HepG2 (cell line): ENCODE data around the gene PPP1CA. TPM values are rescaled to one million over a fixed set of nuclear protein-coding genes. Genes with fewer than 3 reads are reported as not detected.

Source experiments
- ATAC-seq: fragments of 200-7000 bp; cut with Tn5 transposase; 3 replicates; pipeline ENCODE4 v1.9.1; 2020; ENCODE audit warnings: mild to moderate bottlenecking, moderate library complexity
- BruUV-seq: library from RNA; stranded (reverse); fragments of 400-500 nt; replicated peaks from 2 replicates; lab custom pipeline; 2021; lab: Mats Ljungman, UMichigan
- CTCF ChIA-PET: fragments of 300-600 bp; formaldehyde crosslinking; extraction: SDS; loops from one replicate; lab custom pipeline; 2021; ENCODE audit warnings: low total read pairs, inconsistent platforms, low intra/inter-chr PET ratio; lab: Yijun Ruan, JAX
- POLR2A ChIA-PET: fragments of 350-600 bp; sonication (Branson Sonifier 250); formaldehyde crosslinking; loops from one replicate; lab custom pipeline; 2020; ENCODE audit warnings: antibody characterized with exemption, inconsistent platforms; lab: Yijun Ruan, JAX
- DNase-seq: peaks from one replicate; pipeline ENCODE4 v3.0.0-alpha.2; 2015; ENCODE audit warnings: low spot score
- FAIRE-seq: peaks from 3 replicates; lab custom pipeline; 2011; peaks lifted over from hg19 to GRCh38; lab: Jason Lieb, UNC
- H2AFZ ChIP-seq: one replicate; pipeline ENCODE4 v1.6.1; 2011; ENCODE audit warnings: low read length, inconsistent platforms
- H3K27ac ChIP-seq: fragments of 300-600 bp; 3 replicates; pipeline ENCODE4 v1.8.0; 2011; ENCODE audit warnings: mixed run types, mild to moderate bottlenecking, mixed read lengths, low read length, inconsistent platforms; ENCODE audit not compliant: insufficient read depth; ENCODE audit errors: extremely low read length
- H3K27me3 ChIP-seq, 2 experiments: fragments of 200-600 bp in 1 of 2; 2 replicates in 1 of 2; 3 replicates in 1 of 2; pipeline versions ENCODE4 v1.6.0 to v1.8.0; 2011; ENCODE audit warnings: low read length in 2 of 2, mild to moderate bottlenecking in 2 of 2, moderate library complexity in 2 of 2, inconsistent platforms in 1 of 2; ENCODE audit not compliant: insufficient read depth in 2 of 2, control insufficient read depth in 1 of 2
- H3K36me3 ChIP-seq, 2 experiments: fragments of 200-600 bp in 1 of 2; replicated peaks in 1 of 2; 2 replicates in 1 of 2; 3 replicates in 1 of 2; pipeline versions ENCODE4 v1.5.1 to v1.8.0; 2011; ENCODE audit warnings: low read length in 2 of 2, inconsistent platforms in 1 of 2; ENCODE audit not compliant: insufficient read depth in 2 of 2, control insufficient read depth in 1 of 2
- H3K4me1 ChIP-seq: 2 replicates; pipeline ENCODE4 v1.5.1; 2012; ENCODE audit warnings: low read length, inconsistent platforms; ENCODE audit not compliant: insufficient read depth
- H3K4me2 ChIP-seq: 2 replicates; pipeline ENCODE4 v1.6.0; 2011; ENCODE audit warnings: low read depth, low read length, inconsistent platforms
- H3K4me3 ChIP-seq, 3 experiments: fragments of 200-600 bp in 1 of 3; sonication (generic), shearing (Covaris generic) in 1 of 3; replicated peaks in 1 of 3; 2 replicates each; pipeline ENCODE4 v1.5.1; 2011 to 2016; ENCODE audit warnings: low read length in 3 of 3, inconsistent platforms in 2 of 3, low read depth in 2 of 3, mild to moderate bottlenecking in 2 of 3, control low read depth in 1 of 3, mixed read lengths in 1 of 3; ENCODE audit not compliant: insufficient read depth in 1 of 3
- H3K79me2 ChIP-seq: one replicate; pipeline ENCODE4 v1.6.1; 2011; ENCODE audit warnings: low read length, inconsistent platforms; ENCODE audit not compliant: insufficient read depth
- H3K9ac ChIP-seq: 2 replicates; pipeline ENCODE4 v1.6.0; 2011; ENCODE audit warnings: mild to moderate bottlenecking, low read depth, low read length, inconsistent platforms; ENCODE audit not compliant: insufficient read depth
- H3K9me3 ChIP-seq: 2 replicates; pipeline ENCODE4 v1.5.1; 2012; ENCODE audit warnings: mild to moderate bottlenecking, low read length
- H4K20me1 ChIP-seq: 2 replicates; pipeline ENCODE4 v1.6.0; 2011; ENCODE audit warnings: inconsistent platforms, mild to moderate bottlenecking, low read length, moderate library complexity; ENCODE audit not compliant: insufficient read depth
- ARNT ChIP-seq: fragments of 450-650 bp; IDR thresholded peaks from 2 replicates; pipeline ENCODE4 v1.6.1; 2017
- ASH2L ChIP-seq: fragments of 300-600, 200-600 bp; sonication (generic); IDR thresholded peaks from 2 replicates; pipeline ENCODE4 v1.7.0; 2017; ENCODE audit warnings: low read depth, mild to moderate bottlenecking, moderate library complexity, mixed read lengths, low read length; ENCODE audit not compliant: insufficient read length
- BRCA1 ChIP-seq: sonication (generic); formaldehyde crosslinking; IDR thresholded peaks from 2 replicates; pipeline ENCODE4 v1.4.0; 2020; ENCODE audit warnings: missing genetic modification reagents
- IKZF4 ChIP-seq: sonication (generic); formaldehyde crosslinking; IDR thresholded peaks from 2 replicates; pipeline ENCODE4 v1.5.1; 2020; ENCODE audit warnings: borderline replicate concordance, mild to moderate bottlenecking, low read depth, missing genetic modification reagents; ENCODE audit errors: not compliant biosample characterization
- KAT2B ChIP-seq: fragments of 150-350 bp; IDR thresholded peaks from 2 replicates; pipeline ENCODE4 v1.6.1; 2014; ENCODE audit warnings: low read depth, low read length, borderline replicate concordance
- MTA3 ChIP-seq: sonication (generic); formaldehyde crosslinking; IDR thresholded peaks from 2 replicates; pipeline ENCODE4 v1.4.0; 2020; ENCODE audit warnings: missing genetic modification reagents
- REL ChIP-seq: sonication (generic); formaldehyde crosslinking; conservative IDR thresholded peaks from 2 replicates; pipeline ENCODE4 v1.8.0; 2022; ENCODE audit warnings: mild to moderate bottlenecking, missing genetic modification reagents, moderate library complexity
- RFX5 ChIP-seq: IDR thresholded peaks from 2 replicates; pipeline ENCODE4 v1.6.1; 2011; ENCODE audit warnings: low read depth, low read length, improper control_type of control experiment
- SALL1 ChIP-seq: sonication (generic); formaldehyde crosslinking; IDR thresholded peaks from 2 replicates; pipeline ENCODE4 v1.8.0; 2022; ENCODE audit warnings: mild to moderate bottlenecking, missing genetic modification reagents
- SKI ChIP-seq: fragments of 450-650 bp; IDR thresholded peaks from one replicate; pipeline ENCODE4 v1.6.1; 2018; ENCODE audit warnings: mild to moderate bottlenecking; ENCODE audit not compliant: partially characterized antibody
- SOX6 ChIP-seq, 2 experiments: fragments of 450-650 bp in 1 of 2; sonication (generic) in 1 of 2; formaldehyde crosslinking in 1 of 2; IDR thresholded peaks; 2 replicates each; pipeline versions ENCODE4 v1.4.0 to v1.6.1; 2017 to 2020; ENCODE audit warnings: antibody characterized with exemption in 1 of 2, mild to moderate bottlenecking in 1 of 2, missing genetic modification reagents in 1 of 2
- SP4 ChIP-seq: sonication (generic); formaldehyde crosslinking; IDR thresholded peaks from 2 replicates; pipeline ENCODE4 v1.8.1; 2023; ENCODE audit warnings: mild to moderate bottlenecking, missing genetic modification reagents
- ZFP62 ChIP-seq: sonication (generic); formaldehyde crosslinking; IDR thresholded peaks from 2 replicates; pipeline ENCODE4 v1.4.0; 2020; ENCODE audit warnings: missing genetic modification reagents
- ZFP90 ChIP-seq: sonication (generic); formaldehyde crosslinking; IDR thresholded peaks from 2 replicates; pipeline ENCODE4 v1.8.0; 2022; ENCODE audit warnings: missing genetic modification reagents, mild to moderate bottlenecking, inconsistent platforms, borderline replicate concordance
- ZNF143 ChIP-seq: sonication (generic); formaldehyde crosslinking; IDR thresholded peaks from 2 replicates; pipeline ENCODE4 v1.4.0; 2020; ENCODE audit warnings: missing genetic modification reagents
- ZNF460 ChIP-seq: sonication (generic); formaldehyde crosslinking; IDR thresholded peaks from 2 replicates; pipeline ENCODE4 v1.5.1; 2020; ENCODE audit warnings: missing genetic modification reagents, mild to moderate bottlenecking, borderline replicate concordance
- ZNF816 ChIP-seq: sonication (generic); formaldehyde crosslinking; IDR thresholded peaks from 2 replicates; pipeline ENCODE4 v1.8.0; 2022; ENCODE audit warnings: missing genetic modification reagents, mild to moderate bottlenecking, borderline replicate concordance
- WGBS: methylation state at CpG from one replicate; pipeline ENCODE4 v1.1.6; 2017; ENCODE audit warnings: low lambda C conversion rate; 5-methylcytosine and 5-hydroxymethylcytosine counted together
- in situ Hi-C: cut with HindIII; loops from 2 replicates; pipeline ENCODE4 v1.10.0; 2017; ENCODE audit warnings: low pct_unique_long_range_greater_than_20kb; ENCODE audit not compliant: extremely low pct_ligation_motif_present
- intact Hi-C: fragments of 100-400 bp; cut with micrococcal nuclease; formaldehyde crosslinking; loops from one replicate; pipeline ENCODE4 v1.10.0; 2022; ENCODE audit not compliant: unreplicated experiment
- polyA plus RNA-seq, 8 experiments: library from polyadenylated mRNA; depleted of rRNA in 3 of 8; stranded (reverse) in 7 of 8; unstranded in 1 of 8; fragments of >200 nt; fragmentation: Illumina TruSeq in 4 of 8; extraction: Trizol in 4 of 8; gene quantifications; 2 replicates each; pipeline versions ENCODE4 v1.2.1 to v1.2.3, GENCODE V29; 2011 to 2016; ENCODE audit warnings: low read depth in 4 of 8, missing spikeins in 1 of 8, mixed read lengths in 1 of 8; ENCODE audit not compliant: insufficient read depth in 1 of 8
- total RNA-seq, 5 experiments: library from RNA; depleted of rRNA; stranded (reverse); fragments of >200 nt; fragmentation: Illumina TruSeq; extraction: Trizol; gene quantifications; 2 replicates each; pipeline ENCODE4 v1.2.3, GENCODE V29; 2016; ENCODE audit warnings: low read depth in 1 of 5
- TF ChIP-seq, protein P1 (sequence below): IDR thresholded peaks from 2 replicates; pipeline ENCODE4 v1.6.1; 2012; ENCODE audit warnings: low read depth, low read length, improper control_type of control experiment
- TF ChIP-seq, protein P2 (sequence below): IDR thresholded peaks from 2 replicates; pipeline ENCODE4 v1.6.1; 2018; ENCODE audit warnings: missing genetic modification reagents
- TF ChIP-seq, protein P3 (sequence below): sonication (generic); formaldehyde crosslinking; IDR thresholded peaks from 2 replicates; pipeline ENCODE4 v1.4.0; 2020; ENCODE audit warnings: missing genetic modification reagents, low read depth, mild to moderate bottlenecking, borderline replicate concordance

The PPP1CA gene
- total and polyA plus RNA-seq, 2 of the 13 experiments (the other 11 are each of a cell fraction or from before 2014, with no cell fraction given): 149 to 170 TPM

DNA sequence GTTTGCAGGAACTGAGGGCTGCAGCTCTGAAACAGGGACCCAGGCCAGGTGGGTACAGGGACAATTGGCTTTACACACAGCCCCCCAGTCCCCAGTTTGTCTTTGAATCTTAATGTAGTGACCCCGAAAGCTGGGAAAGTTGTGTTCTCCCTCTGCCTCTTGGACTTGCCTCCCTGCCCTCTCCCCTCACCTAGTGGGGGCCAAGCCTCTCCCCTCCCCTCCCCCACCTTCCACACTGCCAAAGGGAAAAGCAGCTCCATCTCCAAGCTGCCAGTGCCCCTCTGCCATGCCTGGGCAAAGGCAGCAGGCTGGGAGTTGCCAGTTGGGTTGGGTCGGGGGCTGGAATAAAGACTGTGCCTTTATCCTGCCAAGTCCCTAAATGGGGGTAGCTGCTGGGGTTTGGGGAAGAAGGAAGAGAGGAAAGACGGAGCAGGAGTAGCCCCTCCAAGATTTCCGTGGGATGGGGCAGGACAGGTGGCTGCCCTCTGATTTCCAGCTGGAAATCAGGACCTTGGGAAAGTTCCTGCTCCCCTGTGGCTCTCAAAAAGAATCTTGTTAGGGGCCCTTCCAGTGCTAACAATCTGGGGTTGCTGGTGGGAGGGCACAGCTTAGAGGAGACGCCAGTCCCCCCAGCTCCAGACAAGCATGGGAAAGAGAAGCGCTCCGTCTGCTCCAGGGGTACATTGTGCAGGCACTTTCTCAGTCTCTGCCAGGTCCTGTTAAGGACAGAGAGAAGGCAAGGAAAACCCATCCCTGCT lies 25.4 kb downstream of the PPP1CA start:
- H3K4me1 ChIP-seq: peaks cover 44% of the 10 kb centered on the region
- H3K36me3 ChIP-seq: no peaks in the 10 kb centered on the region
- no peak overlapping the region for H3K4me3 ChIP-seq
- H3K27ac ChIP-seq: no peak overlapping the region
- no peak overlapping the region for H3K4me2 ChIP-seq
- CTCF ChIA-PET: no interaction called here
- H3K9ac ChIP-seq: no peak overlapping the region
- intact Hi-C loops (no loop called here), in situ Hi-C loops (no loop called here)
- peaks cover 3 to 20% of the 10 kb centered on the region in 2 experiments; a peak in 3 of 5 replicates for H3K27me3 ChIP-seq
- BruUV-seq: no TSS peak
- H3K9me3 ChIP-seq: no peaks in the 10 kb centered on the region
- ATAC-seq: no peak
- H2AFZ ChIP-seq: no peak overlapping the region
- H4K20me1 ChIP-seq: no peaks in the 10 kb centered on the region
- 67% methylated on average over 4 of the region's 7 CpGs for WGBS
- no peak for DNase-seq
- TF ChIP-seq IKZF4 (CRISPR knock-in tag) (no peak), ZNF460 (CRISPR knock-in tag) (no peak), ARNT (no peak), RFX5 (no peak), ASH2L (no peak), MTA3 (CRISPR knock-in tag) (no peak), ZNF143 (CRISPR knock-in tag) (no peak), ZFP62 (CRISPR knock-in tag) (no peak), SOX6 (IDR thresholded peaks at IDR 0.05) (no peak), SOX6 (CRISPR knock-in tag; IDR thresholded peaks at IDR 0.05) (no peak), ZFP90 (CRISPR knock-in tag) (no peak), KAT2B (no peak), SKI (no peak), REL (no peak), SP4 (CRISPR knock-in tag) (no peak), SALL1 (CRISPR knock-in tag) (no peak), BRCA1 (CRISPR knock-in tag) (no peak), ZNF816 (CRISPR knock-in tag) (no peak)
- TF ChIP-seq, protein P1, sequence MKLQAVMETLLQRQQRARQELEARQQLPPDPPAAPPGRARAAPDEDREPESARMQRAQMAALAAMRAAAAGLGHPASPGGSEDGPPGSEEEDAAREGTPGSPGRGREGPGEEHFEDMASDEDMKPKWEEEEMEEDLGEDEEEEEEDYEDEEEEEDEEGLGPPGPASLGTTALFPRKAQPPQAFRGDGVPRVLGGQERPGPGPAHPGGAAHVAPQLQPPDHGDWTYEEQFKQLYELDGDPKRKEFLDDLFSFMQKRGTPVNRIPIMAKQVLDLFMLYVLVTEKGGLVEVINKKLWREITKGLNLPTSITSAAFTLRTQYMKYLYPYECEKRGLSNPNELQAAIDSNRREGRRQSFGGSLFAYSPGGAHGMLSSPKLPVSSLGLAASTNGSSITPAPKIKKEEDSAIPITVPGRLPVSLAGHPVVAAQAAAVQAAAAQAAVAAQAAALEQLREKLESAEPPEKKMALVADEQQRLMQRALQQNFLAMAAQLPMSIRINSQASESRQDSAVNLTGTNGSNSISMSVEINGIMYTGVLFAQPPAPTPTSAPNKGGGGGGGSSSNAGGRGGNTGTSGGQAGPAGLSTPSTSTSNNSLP: no peak
- TF ChIP-seq, protein P2, sequence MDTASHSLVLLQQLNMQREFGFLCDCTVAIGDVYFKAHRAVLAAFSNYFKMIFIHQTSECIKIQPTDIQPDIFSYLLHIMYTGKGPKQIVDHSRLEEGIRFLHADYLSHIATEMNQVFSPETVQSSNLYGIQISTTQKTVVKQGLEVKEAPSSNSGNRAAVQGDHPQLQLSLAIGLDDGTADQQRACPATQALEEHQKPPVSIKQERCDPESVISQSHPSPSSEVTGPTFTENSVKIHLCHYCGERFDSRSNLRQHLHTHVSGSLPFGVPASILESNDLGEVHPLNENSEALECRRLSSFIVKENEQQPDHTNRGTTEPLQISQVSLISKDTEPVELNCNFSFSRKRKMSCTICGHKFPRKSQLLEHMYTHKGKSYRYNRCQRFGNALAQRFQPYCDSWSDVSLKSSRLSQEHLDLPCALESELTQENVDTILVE (CRISPR knock-in tag): no peak
- TF ChIP-seq, protein P3, sequence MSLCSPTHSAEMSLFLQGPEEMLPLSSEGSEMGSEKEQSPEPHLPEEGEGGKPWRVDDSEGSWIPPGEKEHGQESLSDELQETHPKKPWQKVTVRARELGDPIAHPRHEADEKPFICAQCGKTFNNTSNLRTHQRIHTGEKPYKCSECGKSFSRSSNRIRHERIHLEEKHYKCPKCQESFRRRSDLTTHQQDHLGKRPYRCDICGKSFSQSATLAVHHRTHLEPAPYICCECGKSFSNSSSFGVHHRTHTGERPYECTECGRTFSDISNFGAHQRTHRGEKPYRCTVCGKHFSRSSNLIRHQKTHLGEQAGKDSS (CRISPR knock-in tag): no peak
- TF ChIP-seq, all 625 proteins: peak for 0
- FAIRE-seq: no peak
- no peaks in the 10 kb centered on the region for H3K79me2 ChIP-seq
- POLR2A ChIA-PET: interaction anchor here (1.2 to 18.5 kb wide), 2 partner anchors 15 to 23 kb away, joined by 4 to 365 read pairs; partner anchors contain the start of genes POLD4 and RAD9A
